Measurements from ENCODE around the gene RBM5.

RBM5 gene

GRCh38 chr3:50147016-50147415, 58.3 kb downstream of the RBM5 start:
- in situ Hi-C loops (cut with HindIII; ENCODE audit: low sequenced_read_pairs): no loop called here
- no peak overlapping the region for H3K4me3 ChIP-seq (ENCODE audit: low read depth, low read length)
- TF ChIP-seq CTCF (IDR thresholded peaks at IDR 0.05; ENCODE audit: low read depth, low read length): no peak
- no peak for DNase-seq (ENCODE audit: low read depth, low spot score)

- in situ Hi-C loops (cut with HindIII; ENCODE audit: low sequenced_read_pairs): no loop called here
- no peak overlapping the region for H3K4me3 ChIP-seq (ENCODE audit: low read depth, low read length)
- DNase-seq (ENCODE audit: low read depth, low spot score): no peak
- no peak for TF ChIP-seq CTCF (IDR thresholded peaks at IDR 0.05; ENCODE audit: low read depth, low read length)
Measured at GRCh38 chr3:50147447-50147846, 58.7 kb downstream of the RBM5 start.

GRCh38 chr3:50147861-50148260, 59.1 kb downstream of the RBM5 start:
- DNase-seq (ENCODE audit: low read depth, low spot score): no peak
- H3K4me3 ChIP-seq (ENCODE audit: low read depth, low read length): no peak overlapping the region
- TF ChIP-seq CTCF (IDR thresholded peaks at IDR 0.05; ENCODE audit: low read depth, low read length): no peak
- in situ Hi-C loops (cut with HindIII; ENCODE audit: low sequenced_read_pairs): no loop called here

GRCh38 chr3:50150404-50150750, 61.7 kb downstream of the RBM5 start:
- no peak for TF ChIP-seq CTCF (IDR thresholded peaks at IDR 0.05; ENCODE audit: low read depth, low read length)
- in situ Hi-C loops (cut with HindIII; ENCODE audit: low sequenced_read_pairs): no loop called here
- H3K4me3 ChIP-seq (ENCODE audit: low read depth, low read length): no peak overlapping the region
- DNase-seq (ENCODE audit: low read depth, low spot score): no peak

GRCh38 chr3:50150863-50151686, 62.4 kb downstream of the RBM5 start:
- TF ChIP-seq CTCF (IDR thresholded peaks at IDR 0.05; ENCODE audit: low read depth, low read length): no peak

GRCh38 chr3:50151728-50152127, 63.0 kb downstream of the RBM5 start:
- DNase-seq (ENCODE audit: low read depth, low spot score): no peak
- no peak overlapping the region for H3K4me3 ChIP-seq (ENCODE audit: low read depth, low read length)
- in situ Hi-C loops (cut with HindIII; ENCODE audit: low sequenced_read_pairs): no loop called here
- TF ChIP-seq CTCF (IDR thresholded peaks at IDR 0.05; ENCODE audit: low read depth, low read length): no peak

More at GRCh38 chr3:50150863-50151686, 62.4 kb downstream of the RBM5 start:
- in situ Hi-C loops (cut with HindIII; ENCODE audit: low sequenced_read_pairs): no loop called here
- DNase-seq (ENCODE audit: low read depth, low spot score): no peak
- H3K4me3 ChIP-seq (ENCODE audit: low read depth, low read length): no peak overlapping the region
